ENCODE measurements around the gene ESD.

Gene ESD

GRCh38 chr13:46735425-46735824 lies 61.5 kb downstream of the ESD start:
- H3K36me3 ChIP-seq (ENCODE audit: control insufficient read depth in 2 of 2, insufficient read depth in 1 of 2, low read length in 2 of 2), result peaks cover 0 to 23% of the 10 kb centered on the region in 2 experiments; a peak in 2 of 3 replicates
- CTCF ChIA-PET, result no interaction called here
- no peaks in the 10 kb centered on the region for H3K4me1 ChIP-seq (ENCODE audit: control insufficient read depth, insufficient read depth, low read length)
- no peaks in the 10 kb centered on the region for H3K9me3 ChIP-seq (ENCODE audit: control insufficient read depth, insufficient read depth, low read depth, low read length)
- no peak for TF ChIP-seq FEZF1 (tag by site-specific recombination; IDR thresholded peaks at IDR 0.05)
- no peak for TF ChIP-seq SCRT2 (tag by site-specific recombination; IDR thresholded peaks at IDR 0.05)
- no peak for TF ChIP-seq OVOL3 (tag by site-specific recombination; IDR thresholded peaks at IDR 0.05)
- TF ChIP-seq ZNF692 (tag by site-specific recombination; IDR thresholded peaks at IDR 0.05), result no peak
- no peak for TF ChIP-seq ZIC2 (tag by site-specific recombination; IDR thresholded peaks at IDR 0.05)
- no peak for TF ChIP-seq ZNF654 (tag by site-specific recombination; IDR thresholded peaks at IDR 0.05; ENCODE audit: low read depth)
- no peak for TF ChIP-seq ZSCAN4 (tag by site-specific recombination; IDR thresholded peaks at IDR 0.05)
- no peak for TF ChIP-seq ZNF624 (tag by site-specific recombination; IDR thresholded peaks at IDR 0.05)
- no peak for TF ChIP-seq ZSCAN23 (tag by site-specific recombination; IDR thresholded peaks at IDR 0.05)
- POLR2A ChIA-PET, result no interaction called here
- no peak overlapping the region for H3K27ac ChIP-seq (ENCODE audit: extremely low read depth, low read depth, low read length)
- H3K4me3 ChIP-seq (ENCODE audit: low read depth, low read length), result no peak overlapping the region

- no peaks in the 10 kb centered on the region for H3K4me1 ChIP-seq (ENCODE audit: control insufficient read depth, insufficient read depth, low read length)
- no peak overlapping the region for H3K4me3 ChIP-seq (ENCODE audit: low read depth, low read length)
- TF ChIP-seq ZNF24 (tag by site-specific recombination; IDR thresholded peaks at IDR 0.05) (no peak), PRDM4 (tag by site-specific recombination; IDR thresholded peaks at IDR 0.05) (no peak), KLF1 (tag by site-specific recombination; IDR thresholded peaks at IDR 0.05) (no peak), ZNF561 (tag by site-specific recombination; IDR thresholded peaks at IDR 0.05; ENCODE audit: borderline replicate concordance) (no peak), ZNF146 (tag by site-specific recombination; IDR thresholded peaks at IDR 0.05) (no peak), ZNF747 (tag by site-specific recombination; IDR thresholded peaks at IDR 0.05) (no peak), YY2 (tag by site-specific recombination; IDR thresholded peaks at IDR 0.05) (no peak), ZNF133 (tag by site-specific recombination; IDR thresholded peaks at IDR 0.05) (no peak), PATZ1 (tag by site-specific recombination; IDR thresholded peaks at IDR 0.05) (no peak), ZNF48 (tag by site-specific recombination; IDR thresholded peaks at IDR 0.05) (no peak), ZSCAN30 (tag by site-specific recombination; IDR thresholded peaks at IDR 0.05) (no peak), ZNF23 (tag by site-specific recombination; IDR thresholded peaks at IDR 0.05; ENCODE audit: borderline replicate concordance) (no peak), ZNF416 (tag by site-specific recombination; IDR thresholded peaks at IDR 0.05) (no peak), ZNF514 (tag by site-specific recombination; IDR thresholded peaks at IDR 0.05) (no peak), SP2 (tag by site-specific recombination; IDR thresholded peaks at IDR 0.05) (no peak), ZNF26 (tag by site-specific recombination; IDR thresholded peaks at IDR 0.05) (no peak), ZSCAN18 (tag by site-specific recombination; IDR thresholded peaks at IDR 0.05) (no peak)
- H3K27ac ChIP-seq (ENCODE audit: extremely low read depth, low read depth, low read length), result no peak overlapping the region
- CTCF ChIA-PET, result interaction anchor here (0.6 to 1.2 kb wide), 2 partner anchors 11 to 148 kb away, joined by 3 to 4 read pairs; no protein-coding TSS in a partner anchor
- peaks cover 6 to 29% of the 10 kb centered on the region in 2 experiments; a peak in 2 of 3 replicates for H3K36me3 ChIP-seq (ENCODE audit: control insufficient read depth in 2 of 2, insufficient read depth in 1 of 2, low read length in 2 of 2)
- POLR2A ChIA-PET, result interaction anchor here (0.6 kb wide), 1 partner anchor 33 kb away, joined by 3 read pairs; no protein-coding TSS in a partner anchor
- no peaks in the 10 kb centered on the region for H3K9me3 ChIP-seq (ENCODE audit: control insufficient read depth, insufficient read depth, low read depth, low read length)
Observed at GRCh38 chr13:46731535-46731934, 65.4 kb downstream of the ESD start.

Measured in HEK293 (cell line).